Stimulated activated CD4-positive, alpha-beta T cell treated with anti-CD3 and anti-CD28 coated beads, TNF-alpha, amount 100 ng/mL, for 1 hour (primary cell): ENCODE data around the gene MRPS7.
"Not testable (repeated sequence)": the region's sequence is repeated elsewhere in the genome, so short reads cannot be mapped to it uniquely, and the experiment has no call there.

Source experiments
- DNase-seq, 3 donors: peaks; one replicate each; pipeline ENCODE4 v3.0.0-alpha.2; 2020; ENCODE audit warnings: low read depth in 3 of 3, low spot score in 1 of 3

Gene MRPS7

GRCh38 chr17:75244133-75244866 lies 17.4 kb upstream of the MRPS7 start:
- DNase-seq = no peak

- DNase-seq = no peak
These were observed 16.7 kb upstream of the MRPS7 start for GRCh38 chr17:75245011-75245410.

DNA sequence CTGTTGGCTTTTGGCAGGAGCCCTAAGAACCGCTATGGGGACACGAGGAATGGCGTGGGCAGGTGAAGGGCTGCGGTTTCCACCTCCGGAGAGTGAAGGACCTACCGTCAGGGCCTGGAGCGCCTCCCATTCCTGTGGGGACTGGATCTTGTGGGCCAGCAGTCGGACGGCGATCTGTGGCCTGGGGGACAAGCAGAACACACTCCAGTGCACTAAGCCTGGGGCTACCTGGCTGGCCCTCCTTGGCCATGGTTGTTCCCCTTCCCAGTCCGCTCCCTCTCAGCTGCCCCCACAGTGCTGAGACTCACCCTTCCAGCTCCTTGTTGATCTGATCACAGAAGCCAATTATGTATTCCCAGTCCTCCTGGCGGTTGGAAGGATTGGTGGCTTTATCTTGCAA lies 15.3 kb upstream of the MRPS7 start:
- DNase-seq = no peak

GRCh38 chr17:75249564-75249963 lies 12.1 kb upstream of the MRPS7 start:
- DNase-seq = no peak

GRCh38 chr17:75250009-75250471 lies 11.6 kb upstream of the MRPS7 start:
- peak; percentile 60 to 63 (median 62) for DNase-seq

GRCh38 chr17:75252039-75252816 lies 9.5 kb upstream of the MRPS7 start:
- DNase-seq = no peak

DNA sequence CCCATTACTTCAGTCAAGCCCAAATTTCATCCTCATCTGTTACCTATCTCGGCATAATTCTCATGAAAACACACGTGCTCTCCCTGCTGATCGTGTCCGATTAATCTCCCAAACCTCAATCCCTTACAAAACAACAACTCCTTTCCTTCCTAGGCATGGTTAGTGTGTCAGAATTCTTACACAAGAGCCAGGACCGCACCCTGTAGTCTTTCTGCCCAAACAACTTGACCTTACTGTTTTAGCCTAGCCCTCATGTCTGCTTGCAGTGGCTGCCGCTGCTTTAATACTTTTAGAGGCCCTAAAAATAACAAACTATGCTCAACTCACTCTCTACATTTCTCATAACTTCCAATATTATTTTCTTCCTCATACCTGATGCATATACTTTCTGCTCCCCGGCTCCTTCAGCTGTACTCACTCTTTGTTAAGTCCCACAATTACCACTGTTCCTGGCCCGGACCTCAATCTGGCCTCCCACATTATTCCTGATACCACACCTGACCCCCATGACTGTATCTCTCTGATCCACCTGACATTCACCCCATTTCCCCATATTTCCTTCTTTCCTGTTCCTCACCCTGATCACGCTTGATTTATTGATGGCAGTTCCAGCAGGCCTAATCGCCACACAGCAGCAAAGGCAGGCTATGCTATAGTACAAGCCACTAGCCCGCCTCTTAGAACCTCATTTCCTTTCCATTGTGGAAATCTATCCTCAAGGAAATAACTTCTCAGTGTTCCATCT lies 5.6 kb upstream of the MRPS7 start:
- DNase-seq = not testable (repeated sequence)

DNA sequence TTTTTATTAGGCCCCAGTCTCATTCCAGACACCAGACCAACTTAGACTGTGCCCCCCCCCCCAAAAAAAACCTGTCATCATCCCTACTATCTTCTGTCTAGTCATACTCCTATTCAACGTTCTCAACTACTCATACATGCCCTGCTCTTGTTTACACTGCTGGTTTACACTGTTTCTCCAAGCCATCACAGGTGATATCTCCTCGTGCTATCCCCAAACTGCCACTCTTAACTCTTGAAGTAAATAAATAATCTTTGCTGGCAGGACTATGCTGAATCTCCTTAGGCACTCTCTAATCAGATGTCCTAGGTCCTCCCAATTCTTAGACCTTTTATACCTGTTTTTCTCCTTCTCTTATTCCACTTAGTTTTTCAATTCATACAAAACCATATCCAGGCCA lies 4.5 kb upstream of the MRPS7 start:
- not testable (repeated sequence) for DNase-seq

- peak in 1 of 3 donors; percentile 38 for DNase-seq
These were observed 891 bp upstream of the MRPS7 start for GRCh38 chr17:75260641-75261335.

DNA sequence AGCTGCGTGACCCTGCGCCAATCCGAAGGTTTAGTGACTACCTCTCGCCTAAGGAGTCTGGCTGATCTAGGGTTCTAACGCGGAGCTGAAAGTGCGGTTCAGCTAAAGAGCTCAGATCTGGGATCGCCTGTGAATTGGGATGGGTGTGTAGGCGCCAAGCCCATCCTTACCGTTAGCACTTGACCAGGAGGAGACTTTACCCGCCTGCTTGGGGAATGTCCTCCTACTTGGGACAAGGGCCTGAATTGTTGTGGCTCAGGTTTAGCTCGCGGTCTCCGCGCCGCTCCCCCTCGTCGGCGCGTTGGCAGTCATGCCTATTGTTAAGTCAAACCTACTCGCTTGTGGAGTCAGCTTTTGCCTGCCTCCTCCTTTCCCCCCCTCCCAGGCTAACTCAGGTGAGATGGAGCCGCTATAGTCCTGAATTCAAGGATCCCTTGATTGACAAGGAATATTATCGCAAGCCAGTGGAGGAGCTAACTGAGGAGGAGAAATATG lies 480 bp downstream of the MRPS7 start:
- no peak for DNase-seq

DNA sequence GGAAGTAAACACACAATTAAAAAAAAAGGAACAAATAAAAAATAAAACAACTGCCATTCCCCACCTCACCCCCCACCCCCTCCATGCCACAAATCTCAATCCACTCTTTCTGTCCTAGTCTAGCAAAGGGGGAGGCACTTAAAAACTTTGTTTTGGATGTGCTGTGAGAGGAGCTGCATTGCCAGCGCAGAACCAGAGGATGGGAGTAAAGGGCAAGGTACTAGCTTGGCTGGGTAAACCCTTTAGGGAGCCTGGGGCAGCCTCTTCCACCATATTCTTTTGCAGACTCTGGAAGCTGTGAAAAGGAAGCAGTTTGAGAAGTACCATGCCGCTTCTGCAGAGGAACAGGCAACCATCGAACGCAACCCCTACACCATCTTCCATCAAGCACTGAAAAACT lies 1.4 kb downstream of the MRPS7 start:
- no peak for DNase-seq

- no peak for DNase-seq
These were observed 4.1 kb downstream of the MRPS7 start for GRCh38 chr17:75265614-75266315.

GRCh38 chr17:75266316-75267152 lies 4.9 kb downstream of the MRPS7 start:
- DNase-seq = no peak

GRCh38 chr17:75267153-75267410 lies 5.4 kb downstream of the MRPS7 start:
- DNase-seq = no peak

DNA sequence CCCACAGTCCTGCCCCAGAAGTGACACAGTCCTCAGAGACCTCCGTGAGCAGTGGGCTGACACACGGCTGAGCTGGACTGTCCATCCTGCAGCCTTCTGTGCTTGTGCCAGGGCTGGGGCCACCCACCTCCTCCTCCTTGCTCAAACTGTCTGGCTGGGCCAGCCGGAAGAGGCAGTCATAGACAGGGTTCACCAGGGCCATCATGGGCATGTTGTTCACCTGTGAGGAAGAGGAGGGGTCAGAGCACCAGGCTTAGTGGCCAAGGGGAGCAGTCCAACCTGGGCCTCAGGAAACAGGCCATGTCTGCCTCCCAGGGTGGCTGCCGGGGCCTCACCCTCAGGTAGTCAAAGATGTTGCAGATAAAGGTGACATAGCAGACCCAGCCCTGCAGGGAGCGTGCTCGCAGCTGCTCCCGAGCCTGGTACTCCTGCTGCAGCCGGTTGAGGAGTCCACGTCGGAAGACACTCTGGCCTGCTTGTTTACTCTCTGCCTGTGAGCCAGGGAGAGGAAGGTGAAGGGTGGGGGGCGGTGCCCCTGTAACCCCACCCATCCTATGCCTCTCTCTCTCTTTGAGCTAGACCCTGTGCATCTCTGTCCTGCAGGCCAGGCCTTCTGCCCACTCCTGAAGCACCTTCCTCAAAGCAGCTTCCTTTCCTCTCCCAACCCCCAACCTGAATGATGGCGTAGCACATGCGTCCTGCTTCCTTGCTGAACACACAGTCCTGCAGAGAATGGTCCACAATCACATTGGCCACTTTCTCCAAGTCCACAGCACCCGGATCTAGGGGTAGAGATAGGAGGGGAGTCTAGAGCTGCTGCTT lies 5.9 kb downstream of the MRPS7 start:
- no peak for DNase-seq

GRCh38 chr17:75269844-75270217 lies 8.2 kb downstream of the MRPS7 start:
- DNase-seq = no peak

- peak in 2 of 3 donors; percentile 10 to 49 for DNase-seq
These were observed 8.7 kb downstream of the MRPS7 start for GRCh38 chr17:75270218-75270965.

DNA sequence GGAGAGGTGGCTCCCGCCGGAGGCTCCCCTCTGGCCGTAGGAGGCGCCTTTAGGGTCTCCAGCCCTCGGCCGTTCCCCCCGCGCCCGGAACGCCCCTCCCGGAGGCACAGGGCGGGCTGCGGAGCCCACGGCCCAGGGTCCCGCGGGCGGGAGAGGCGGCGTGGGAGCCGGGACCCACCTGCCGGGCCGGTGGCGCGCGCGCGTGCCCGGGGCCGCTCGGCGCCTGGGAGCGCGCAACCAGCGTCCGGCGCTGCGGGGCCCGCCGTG lies 9.2 kb downstream of the MRPS7 start, which contains the start of gene MIF4GD:
MIF4GD (minus strand) TSS at position 266 of the 267 bp plus-strand sequence. CDS start 1,036 bp downstream, outside the sequence.
- DNase-seq = no peak
